HepG2 (cell line): Measurements from ENCODE around the gene HSD3B7. TPM values are rescaled to one million over a fixed set of nuclear protein-coding genes. Genes with fewer than 3 reads are reported as not detected.

Experiments used
- HNF4G ChIP-seq, 2 experiments: sonication (generic) in 1 of 2; formaldehyde crosslinking in 1 of 2; IDR thresholded peaks; 2 replicates each; pipeline versions ENCODE4 v1.4.0 to v1.6.1; 2011 to 2020; ENCODE audit warnings: borderline replicate concordance in 2 of 2, low read depth in 2 of 2, mild to moderate bottlenecking in 2 of 2, low read length in 1 of 2, missing genetic modification reagents in 1 of 2, moderate library complexity in 1 of 2
- HNRNPK ChIP-seq: fragments of 200-400 bp; formaldehyde crosslinking; IDR thresholded peaks from 2 replicates; pipeline ENCODE4 v1.6.1; 2018; ENCODE audit warnings: low read length, low read depth, moderate library complexity, mild to moderate bottlenecking; ENCODE audit not compliant: poor library complexity, severe bottlenecking
- JUN ChIP-seq: sonication (generic); formaldehyde crosslinking; IDR thresholded peaks from 2 replicates; pipeline ENCODE4 v1.4.0; 2020; ENCODE audit warnings: mild to moderate bottlenecking, missing genetic modification reagents
- MEIS1 ChIP-seq: sonication (generic); formaldehyde crosslinking; IDR thresholded peaks from 2 replicates; pipeline ENCODE4 v1.9.0; 2021; ENCODE audit warnings: mild to moderate bottlenecking, missing genetic modification reagents, moderate library complexity, borderline replicate concordance
- NKX3-1 ChIP-seq: sonication (generic); formaldehyde crosslinking; IDR thresholded peaks from 2 replicates; pipeline ENCODE4 v1.5.0; 2020; ENCODE audit warnings: missing genetic modification reagents
- NR3C1 ChIP-seq: sonication (generic); formaldehyde crosslinking; IDR thresholded peaks from 2 replicates; pipeline ENCODE4 v1.4.0; 2020; ENCODE audit warnings: missing genetic modification reagents
- TFAP4 ChIP-seq: sonication (generic); IDR thresholded peaks from 2 replicates; pipeline ENCODE4 v1.6.1; 2016; ENCODE audit warnings: low read depth, borderline replicate concordance
- TMF1 ChIP-seq: sonication (generic); formaldehyde crosslinking; IDR thresholded peaks from 2 replicates; pipeline ENCODE4 v1.8.1; 2022; ENCODE audit warnings: low read depth, missing genetic modification reagents
- WIZ ChIP-seq: sonication (generic); formaldehyde crosslinking; IDR thresholded peaks from 2 replicates; pipeline ENCODE4 v1.5.1; 2020; ENCODE audit warnings: mild to moderate bottlenecking, missing genetic modification reagents
- ZNF263 ChIP-seq: sonication (generic); formaldehyde crosslinking; IDR thresholded peaks from 2 replicates; pipeline ENCODE4 v1.4.0; 2020; ENCODE audit warnings: missing genetic modification reagents
- ZNF337 ChIP-seq: sonication (generic); formaldehyde crosslinking; IDR thresholded peaks from 2 replicates; pipeline ENCODE4 v1.5.1; 2020; ENCODE audit warnings: missing genetic modification reagents, low read depth, mild to moderate bottlenecking, borderline replicate concordance
- ZNF430 ChIP-seq: sonication (generic); formaldehyde crosslinking; IDR thresholded peaks from 2 replicates; pipeline ENCODE4 v1.9.0; 2021; ENCODE audit warnings: mild to moderate bottlenecking, missing genetic modification reagents
- ZNF468 ChIP-seq: sonication (generic); formaldehyde crosslinking; IDR thresholded peaks from 2 replicates; pipeline ENCODE4 v1.8.0; 2022; ENCODE audit warnings: mild to moderate bottlenecking, moderate library complexity, missing genetic modification reagents
- ZNF775 ChIP-seq: sonication (generic); formaldehyde crosslinking; IDR thresholded peaks from 2 replicates; pipeline ENCODE4 v1.4.0; 2020; ENCODE audit warnings: missing genetic modification reagents, mild to moderate bottlenecking, moderate library complexity, borderline replicate concordance
- polyA plus RNA-seq, 8 experiments: library from polyadenylated mRNA; depleted of rRNA in 3 of 8; stranded (reverse) in 7 of 8; unstranded in 1 of 8; fragments of >200 nt; fragmentation: Illumina TruSeq in 4 of 8; extraction: Trizol in 4 of 8; gene quantifications; 2 replicates each; pipeline versions ENCODE4 v1.2.1 to v1.2.3, GENCODE V29; 2011 to 2016; ENCODE audit warnings: low read depth in 4 of 8, missing spikeins in 1 of 8, mixed read lengths in 1 of 8; ENCODE audit not compliant: insufficient read depth in 1 of 8
- total RNA-seq, 5 experiments: library from RNA; depleted of rRNA; stranded (reverse); fragments of >200 nt; fragmentation: Illumina TruSeq; extraction: Trizol; gene quantifications; 2 replicates each; pipeline ENCODE4 v1.2.3, GENCODE V29; 2016; ENCODE audit warnings: low read depth in 1 of 5

Gene HSD3B7
- total and polyA plus RNA-seq, 2 of the 13 experiments (the other 11 are each of a cell fraction or from before 2014, with no cell fraction given) = 32.9 to 69.7 TPM

DNA sequence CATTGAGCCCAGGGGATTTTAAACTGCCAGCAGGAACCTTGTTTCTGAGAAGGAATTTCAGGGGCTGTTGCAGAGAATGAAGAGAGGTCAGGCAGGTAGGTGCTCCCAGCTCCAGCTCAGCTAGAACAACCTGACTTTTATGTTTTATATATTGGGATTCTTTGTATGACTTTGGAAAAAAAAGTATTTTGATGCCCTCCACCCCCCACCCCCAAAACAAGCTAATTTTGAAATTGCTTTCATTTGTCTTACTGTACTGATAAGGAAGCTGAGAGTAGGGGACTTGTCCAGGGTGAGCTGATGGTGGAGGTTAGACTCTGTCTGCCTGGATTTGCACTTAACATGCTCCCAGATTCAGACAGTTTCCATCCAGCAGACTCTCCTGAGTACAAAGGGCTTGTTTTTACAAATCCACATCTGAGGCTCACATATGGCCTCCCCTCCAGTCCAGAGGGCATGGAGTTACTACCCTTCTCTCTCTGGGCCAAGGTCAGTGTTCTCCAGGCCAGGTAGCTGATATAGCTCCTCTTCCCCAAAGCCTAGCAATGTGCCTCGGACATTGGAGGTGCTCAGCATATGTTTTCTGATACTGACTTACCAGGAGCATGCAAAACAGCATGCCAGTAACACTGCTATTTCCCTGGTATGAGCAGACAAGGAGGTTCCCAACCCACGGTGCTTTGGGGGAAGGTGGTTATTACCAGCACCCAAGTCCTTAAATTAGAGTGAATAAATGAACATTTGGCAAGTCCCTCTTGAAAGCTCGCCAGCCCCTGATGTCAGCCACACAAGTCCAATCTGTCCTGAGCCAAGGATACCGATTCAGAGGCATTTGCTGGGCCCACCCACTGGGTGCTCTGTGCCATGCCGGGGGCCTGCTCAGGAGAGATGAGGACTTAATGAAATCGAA, 14.1 kb downstream of the HSD3B7 start (continued):
- peak; percentile 77; the same call in 1 of the 2 replicates for TF ChIP-seq TFAP4
- no peak for TF ChIP-seq TMF1
- no peak for TF ChIP-seq MEIS1 (CRISPR knock-in tag)
- peak; percentile 88 for TF ChIP-seq WIZ (CRISPR knock-in tag)
- TF ChIP-seq NR3C1 (CRISPR knock-in tag) = no peak
- TF ChIP-seq HNRNPK = no peak
- TF ChIP-seq NKX3-1 (CRISPR knock-in tag) = no peak
- TF ChIP-seq JUN (CRISPR knock-in tag) = peak; percentile 54; the same call in 1 of the 2 replicates
- no peak for TF ChIP-seq ZNF468 (CRISPR knock-in tag)
- TF ChIP-seq ZNF263 (CRISPR knock-in tag) = peak; percentile 82
- TF ChIP-seq HNF4G (IDR thresholded peaks at IDR 0.05; ENCODE audit: borderline replicate concordance, low read depth, low read length) = peak; percentile 97
- peak; percentile 95 for TF ChIP-seq HNF4G (CRISPR knock-in tag; IDR thresholded peaks at IDR 0.05; ENCODE audit: borderline replicate concordance, low read depth)
- peak; percentile 96 for TF ChIP-seq ZNF337 (CRISPR knock-in tag)
- no peak for TF ChIP-seq ZNF775 (CRISPR knock-in tag)
- TF ChIP-seq ZNF430 = peak; percentile 36; the same call in 1 of the 2 replicates
